BLaER1 treated with 17β-estradiol and CSF1 and Interleukin-3, amounts not matched to agents 10 nM and 100 nM (cell line): ENCODE measurements around the gene ADAMTS2.

Source experiments
- H3K27ac ChIP-seq, 11 experiments: shearing (Covaris generic); formaldehyde crosslinking; 2 replicates each; pipeline ENCODE4 v1.8.1; 2022
- H3K27me3 ChIP-seq, 11 experiments: shearing (Covaris generic); formaldehyde crosslinking; 2 replicates each; pipeline ENCODE4 v1.8.1; 2022
- H3K36me3 ChIP-seq, 11 experiments: shearing (Covaris generic); formaldehyde crosslinking; 2 replicates each; pipeline ENCODE4 v1.8.1; 2022
- H3K4me1 ChIP-seq, 10 experiments: shearing (Covaris generic); formaldehyde crosslinking; 2 replicates each; pipeline ENCODE4 v1.8.1; 2022
- H3K4me2 ChIP-seq, 11 experiments: shearing (Covaris generic); formaldehyde crosslinking; 2 replicates each; pipeline ENCODE4 v1.8.1; 2022
- H3K4me3 ChIP-seq, 10 experiments: shearing (Covaris generic); formaldehyde crosslinking; 2 replicates each; pipeline ENCODE4 v1.8.1; 2022
- H3K9ac ChIP-seq, 11 experiments: shearing (Covaris generic); formaldehyde crosslinking; 2 replicates each; pipeline ENCODE4 v1.8.1; 2022
- H3K9me3 ChIP-seq, 11 experiments: shearing (Covaris generic); formaldehyde crosslinking; replicated peaks in 1 of 11; 2 replicates each; pipeline ENCODE4 v1.8.1; 2022
- H4K20me1 ChIP-seq, 11 experiments: shearing (Covaris generic); formaldehyde crosslinking; 2 replicates each; pipeline ENCODE4 v1.8.1; 2022
- Cebpa-rat ChIP-seq, 11 experiments: shearing (Covaris generic); IDR thresholded peaks; 2 replicates each; pipeline ENCODE4 v1.8.1; 2022

Gene ADAMTS2

GRCh38 chr5:179153921-179154345, 191.3 kb downstream of the ADAMTS2 start:
- peaks cover 0 to 10% (median 0%) of the 10 kb centered on the region in 11 experiments; a peak in 4 of 22 replicates for H3K9me3 ChIP-seq
- H3K4me1 ChIP-seq: peaks cover 18 to 26% (median 23%) of the 10 kb centered on the region in 10 experiments
- no peak overlapping the region for H3K4me3 ChIP-seq
- H3K27me3 ChIP-seq: no peaks in the 10 kb centered on the region
- H3K4me2 ChIP-seq: peak overlapping the region in 3 of 11 experiments; percentile 72 to 76 (median 74); a peak in 4 of 22 replicates
- no peak for TF ChIP-seq Cebpa-rat (IDR thresholded peaks at IDR 0.05)
- no peaks in the 10 kb centered on the region for H4K20me1 ChIP-seq
- no peak overlapping the region for H3K27ac ChIP-seq
- no peak overlapping the region for H3K9ac ChIP-seq
- H3K36me3 ChIP-seq: 0 out of 22 replicates have a peak, but pooled peaks cover 0 to 6% (median 0%) of the 10 kb centered on the region in 11 experiments

- H3K4me1 ChIP-seq: peaks cover 18 to 26% (median 23%) of the 10 kb centered on the region in 10 experiments
- no peak for TF ChIP-seq Cebpa-rat (IDR thresholded peaks at IDR 0.05)
Measured at GRCh38 chr5:179153341-179153901, 191.8 kb downstream of the ADAMTS2 start.

DNA sequence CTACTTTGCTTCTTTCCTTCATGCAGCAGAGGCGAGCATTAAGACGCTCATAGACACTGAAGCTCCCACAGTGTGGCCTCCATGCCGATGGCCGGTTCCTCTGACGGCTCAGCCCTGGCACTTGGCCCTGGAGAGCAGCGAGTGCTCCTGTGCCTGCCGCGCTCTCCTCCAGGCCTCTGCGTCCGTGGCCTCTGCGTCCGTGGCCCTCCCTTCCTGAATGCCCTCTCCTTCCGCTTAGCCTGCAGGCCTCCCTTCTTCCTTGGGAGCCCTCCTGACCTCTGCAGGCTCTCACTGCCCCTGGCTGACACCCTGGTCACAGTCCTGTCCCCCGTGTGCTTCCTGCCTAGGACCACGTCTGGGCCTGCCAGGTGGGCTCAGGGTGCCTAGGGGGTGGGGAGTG, 192.3 kb downstream of the ADAMTS2 start:
- H3K36me3 ChIP-seq: no peaks in the 10 kb centered on the region

More at GRCh38 chr5:179153341-179153901, 191.8 kb downstream of the ADAMTS2 start:
- no peaks in the 10 kb centered on the region for H3K27me3 ChIP-seq
- no peak overlapping the region for H3K9ac ChIP-seq
- no peak overlapping the region for H3K27ac ChIP-seq
- 0 out of 22 replicates have a peak, but pooled peaks cover 0 to 3% (median 0%) of the 10 kb centered on the region in 11 experiments for H3K36me3 ChIP-seq
- no peak overlapping the region for H3K4me2 ChIP-seq
- no peaks in the 10 kb centered on the region for H4K20me1 ChIP-seq
- H3K4me3 ChIP-seq: no peak overlapping the region
- H3K9me3 ChIP-seq: peaks cover 0 to 5% (median 0%) of the 10 kb centered on the region in 11 experiments; a peak in 2 of 22 replicates

DNA sequence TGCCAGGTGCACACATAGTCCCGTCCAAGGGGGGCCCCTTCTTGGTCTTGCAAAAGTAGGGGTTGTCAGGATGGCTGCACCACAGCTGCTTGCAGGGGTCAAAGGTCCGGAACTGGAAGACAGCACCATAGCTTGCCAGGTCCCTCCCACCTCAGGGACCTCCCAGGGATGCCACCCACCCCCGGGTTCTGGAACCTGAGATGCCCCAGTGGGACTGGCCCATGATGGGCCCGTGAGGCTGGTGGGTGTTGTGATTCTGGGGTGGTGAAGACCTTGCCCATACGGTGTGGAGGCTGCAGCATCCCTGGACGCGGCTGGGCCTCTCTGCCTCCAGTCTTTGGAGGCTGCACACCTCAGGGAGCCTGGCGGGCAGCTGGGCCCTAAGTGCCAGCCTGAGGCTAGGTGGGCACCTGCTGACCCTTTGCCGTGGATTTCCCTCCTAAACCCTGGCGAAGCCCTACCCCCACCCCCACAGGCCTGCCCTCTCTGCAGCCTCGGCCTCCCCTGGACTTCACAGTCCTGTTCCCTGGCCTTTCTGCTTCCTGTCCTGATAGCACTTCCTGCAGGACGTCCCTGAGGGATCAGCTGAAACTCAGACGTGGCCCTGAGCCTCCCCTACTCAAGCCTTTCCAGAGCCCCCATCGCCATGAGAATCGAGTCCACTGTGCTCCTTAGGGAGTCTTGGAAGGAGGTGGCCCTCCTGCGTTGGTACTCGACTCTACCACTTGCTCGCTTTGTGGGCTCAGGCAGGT, 192.9 kb downstream of the ADAMTS2 start:
- H3K4me1 ChIP-seq: peaks cover 18 to 26% (median 23%) of the 10 kb centered on the region in 10 experiments
- no peaks in the 10 kb centered on the region for H3K9me3 ChIP-seq
- H3K27ac ChIP-seq: no peak overlapping the region
- TF ChIP-seq Cebpa-rat (IDR thresholded peaks at IDR 0.05): no peak
- no peak overlapping the region for H3K9ac ChIP-seq
- H3K4me2 ChIP-seq: no peak overlapping the region
- no peak overlapping the region for H3K4me3 ChIP-seq
- H3K36me3 ChIP-seq: no peaks in the 10 kb centered on the region
- H3K27me3 ChIP-seq: no peaks in the 10 kb centered on the region
- no peaks in the 10 kb centered on the region for H4K20me1 ChIP-seq

More for the DNA sequence above, 192.3 kb downstream of the ADAMTS2 start:
- no peak overlapping the region for H3K4me2 ChIP-seq
- TF ChIP-seq Cebpa-rat (IDR thresholded peaks at IDR 0.05): no peak
- no peaks in the 10 kb centered on the region for H4K20me1 ChIP-seq
- no peak overlapping the region for H3K9ac ChIP-seq
- H3K4me1 ChIP-seq: peaks cover 18 to 26% (median 23%) of the 10 kb centered on the region in 10 experiments
- H3K27ac ChIP-seq: no peak overlapping the region
- H3K9me3 ChIP-seq: no peaks in the 10 kb centered on the region
- no peaks in the 10 kb centered on the region for H3K27me3 ChIP-seq
- no peak overlapping the region for H3K4me3 ChIP-seq

DNA sequence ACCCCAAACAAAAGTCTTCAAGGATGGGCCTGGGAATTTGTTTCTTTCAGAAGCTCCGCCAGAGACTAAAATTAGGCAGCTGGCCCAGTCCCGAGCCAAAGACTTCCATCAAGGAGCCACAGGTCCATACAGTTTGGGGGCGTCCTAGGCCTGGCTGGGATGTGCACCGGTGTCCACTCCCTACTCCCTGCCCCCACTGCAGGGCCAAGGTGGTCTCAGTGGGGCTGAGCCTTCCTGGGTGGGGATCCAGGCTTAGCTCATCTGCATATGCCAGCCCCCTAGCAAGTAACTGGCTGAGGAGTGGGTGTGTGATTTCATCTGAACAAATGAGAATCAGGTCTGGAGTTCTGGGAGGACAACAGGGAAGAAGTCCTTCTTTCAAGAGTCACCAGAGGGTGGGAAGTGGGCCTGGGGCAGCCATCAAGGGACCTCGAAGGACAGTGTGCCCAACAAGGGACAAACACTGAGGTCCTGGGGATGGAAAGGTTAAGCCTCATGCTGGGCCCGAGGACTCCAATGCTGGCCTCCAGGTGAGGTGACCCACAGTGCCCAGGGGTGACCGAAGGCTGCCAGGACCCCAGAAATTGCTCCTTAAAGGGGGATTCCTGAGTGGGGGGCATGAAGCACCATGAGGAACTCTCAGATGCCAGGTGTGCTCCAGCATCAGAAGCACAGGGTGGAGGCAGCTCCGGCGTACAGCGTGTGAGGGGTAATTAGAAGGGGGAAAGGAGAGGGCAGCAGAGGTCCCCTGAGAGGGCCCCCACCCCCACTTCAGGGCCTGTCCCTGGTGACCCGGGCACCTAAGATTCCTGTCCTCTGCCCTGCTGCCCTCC, 193.8 kb downstream of the ADAMTS2 start:
- peaks cover 18 to 26% (median 23%) of the 10 kb centered on the region in 10 experiments for H3K4me1 ChIP-seq
- no peak overlapping the region for H3K4me2 ChIP-seq
- no peak overlapping the region for H3K4me3 ChIP-seq
- no peak overlapping the region for H3K9ac ChIP-seq
- no peaks in the 10 kb centered on the region for H3K36me3 ChIP-seq
- H3K9me3 ChIP-seq: no peaks in the 10 kb centered on the region
- no peaks in the 10 kb centered on the region for H4K20me1 ChIP-seq
- no peak for TF ChIP-seq Cebpa-rat (IDR thresholded peaks at IDR 0.05)
- H3K27me3 ChIP-seq: no peaks in the 10 kb centered on the region
- H3K27ac ChIP-seq: no peak overlapping the region

GRCh38 chr5:179150011-179150410, 195.2 kb downstream of the ADAMTS2 start:
- no peak for TF ChIP-seq Cebpa-rat (IDR thresholded peaks at IDR 0.05)
- Histone ChIP-seq H3K4me1 (peaks cover 5 to 17% (median 12%) of the 10 kb centered on the region in 10 experiments; a peak in 18 of 20 replicates), H4K20me1 (no peaks in the 10 kb centered on the region), H3K4me2 (no peak overlapping the region), H3K9ac (no peak overlapping the region), H3K27me3 (no peaks in the 10 kb centered on the region), H3K36me3 (no peaks in the 10 kb centered on the region), H3K4me3 (no peak overlapping the region), H3K27ac (no peak overlapping the region), H3K9me3 (peaks cover 0 to 7% (median 0%) of the 10 kb centered on the region in 11 experiments; a peak in 1 of 22 replicates)

GRCh38 chr5:179149278-179149677, 196.0 kb downstream of the ADAMTS2 start:
- TF ChIP-seq Cebpa-rat (IDR thresholded peaks at IDR 0.05): no peak
- H3K36me3 ChIP-seq: no peaks in the 10 kb centered on the region
- H3K27me3 ChIP-seq: no peaks in the 10 kb centered on the region
- no peak overlapping the region for H3K4me3 ChIP-seq
- no peak overlapping the region for H3K9ac ChIP-seq
- H3K9me3 ChIP-seq: peaks cover 0 to 7% (median 0%) of the 10 kb centered on the region in 11 experiments; a peak in 2 of 22 replicates
- no peak overlapping the region for H3K4me2 ChIP-seq
- no peak overlapping the region for H3K27ac ChIP-seq
- peaks cover 0 to 9% (median 4%) of the 10 kb centered on the region in 10 experiments; a peak in 11 of 20 replicates for H3K4me1 ChIP-seq
- H4K20me1 ChIP-seq: no peaks in the 10 kb centered on the region

- Histone ChIP-seq H3K27ac (no peak overlapping the region), H3K4me1 (peaks cover 0 to 8% (median 2%) of the 10 kb centered on the region in 10 experiments; a peak in 4 of 20 replicates), H3K4me3 (no peak overlapping the region), H4K20me1 (no peaks in the 10 kb centered on the region), H3K9ac (no peak overlapping the region), H3K27me3 (no peaks in the 10 kb centered on the region), H3K9me3 (peaks cover 0 to 8% (median 0%) of the 10 kb centered on the region in 11 experiments; a peak in 2 of 22 replicates), H3K36me3 (no peaks in the 10 kb centered on the region), H3K4me2 (no peak overlapping the region)
- no peak for TF ChIP-seq Cebpa-rat (IDR thresholded peaks at IDR 0.05)
Measured at GRCh38 chr5:179148703-179149170, 196.5 kb downstream of the ADAMTS2 start.
